ENCODE data around the gene AMBN.

AMBN gene

DNA sequence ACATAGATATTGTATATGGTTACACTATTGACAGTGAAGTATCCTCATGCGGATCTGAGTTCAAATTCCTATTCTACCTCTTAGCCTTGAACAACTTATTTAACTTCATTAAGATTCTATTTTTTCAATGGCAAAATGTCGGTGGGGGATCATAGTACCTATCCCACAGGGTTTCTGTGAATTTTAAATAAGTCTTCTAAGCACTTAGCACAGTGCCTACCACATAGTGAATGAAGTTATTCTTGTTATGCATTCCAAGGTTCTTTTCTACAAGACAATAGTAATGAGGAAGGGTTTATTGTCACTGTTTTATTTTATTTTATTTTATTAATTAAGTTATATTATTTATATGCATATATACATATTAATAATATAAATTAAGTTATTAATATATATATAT is 27.7 kb downstream of the AMBN start:
- H3K4me3 ChIP-seq (replicated peaks; ENCODE audit: low read depth, low read length): no peak overlapping the region
- TF ChIP-seq CTCF (IDR thresholded peaks at IDR 0.05; ENCODE audit: low read length, missing control alignments): no peak

GRCh38 chr4:70623323-70623722 is 31.3 kb downstream of the AMBN start:
- no peak overlapping the region for H3K4me3 ChIP-seq (replicated peaks; ENCODE audit: low read depth, low read length)
- no peak for TF ChIP-seq CTCF (IDR thresholded peaks at IDR 0.05; ENCODE audit: low read length, missing control alignments)
- DNase-seq (ENCODE audit: low read depth): no peak

More for the DNA sequence above, 27.7 kb downstream of the AMBN start:
- DNase-seq (ENCODE audit: low read depth): no peak

- TF ChIP-seq CTCF (IDR thresholded peaks at IDR 0.05; ENCODE audit: low read length, missing control alignments): no peak
- no peak overlapping the region for H3K4me3 ChIP-seq (replicated peaks; ENCODE audit: low read depth, low read length)
- DNase-seq (ENCODE audit: low read depth): no peak
Measured at GRCh38 chr4:70624226-70624793, 32.3 kb downstream of the AMBN start.

GRCh38 chr4:70627620-70628019 is 35.6 kb downstream of the AMBN start:
- no peak for DNase-seq (ENCODE audit: low read depth)
- H3K4me3 ChIP-seq (replicated peaks; ENCODE audit: low read depth, low read length): no peak overlapping the region
- TF ChIP-seq CTCF (IDR thresholded peaks at IDR 0.05; ENCODE audit: low read length, missing control alignments): no peak

- no peak for TF ChIP-seq CTCF (IDR thresholded peaks at IDR 0.05; ENCODE audit: low read length, missing control alignments)
- DNase-seq (ENCODE audit: low read depth): no peak
- H3K4me3 ChIP-seq (replicated peaks; ENCODE audit: low read depth, low read length): no peak within 1 kb of the TSS
Measured at GRCh38 chr4:70628444-70628843, 36.4 kb downstream of the AMBN start, which contains the start of gene ENAM. TSS of gene ENAM (plus strand) at chr4:70628744. CDS start at chr4:70629501, 757 bp downstream.

DNA sequence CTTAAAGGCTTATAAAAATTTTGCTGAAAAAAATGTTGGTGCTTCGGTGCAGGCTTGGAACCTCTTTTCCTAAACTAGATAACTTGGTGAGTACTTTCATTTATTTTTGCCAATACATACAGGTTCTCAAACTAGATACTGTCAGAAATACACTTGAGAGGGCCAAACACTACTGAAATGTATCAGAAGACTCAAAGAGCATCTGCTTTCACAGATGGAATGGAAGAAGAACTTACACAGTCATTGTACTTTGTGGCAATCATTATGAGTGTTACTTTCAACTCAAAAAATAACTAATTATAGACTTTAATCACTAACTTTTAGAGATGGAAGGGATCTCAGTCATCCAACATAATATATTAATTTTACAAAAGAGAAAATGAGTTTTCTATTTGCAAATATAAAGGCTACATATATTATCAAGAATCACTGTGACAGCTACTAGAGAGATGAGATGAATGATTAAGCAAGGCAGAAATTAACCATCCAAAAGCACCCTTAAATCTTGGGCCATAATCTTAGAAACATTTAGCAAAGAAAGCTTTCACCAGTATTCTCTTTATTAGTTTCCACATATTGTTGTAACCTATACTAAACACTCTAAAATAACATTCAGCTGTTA is 37.5 kb downstream of the AMBN start:
- H3K4me3 ChIP-seq (replicated peaks; ENCODE audit: low read depth, low read length): no peak overlapping the region
- TF ChIP-seq CTCF (IDR thresholded peaks at IDR 0.05; ENCODE audit: low read length, missing control alignments): no peak
- DNase-seq (ENCODE audit: low read depth): no peak

DNA sequence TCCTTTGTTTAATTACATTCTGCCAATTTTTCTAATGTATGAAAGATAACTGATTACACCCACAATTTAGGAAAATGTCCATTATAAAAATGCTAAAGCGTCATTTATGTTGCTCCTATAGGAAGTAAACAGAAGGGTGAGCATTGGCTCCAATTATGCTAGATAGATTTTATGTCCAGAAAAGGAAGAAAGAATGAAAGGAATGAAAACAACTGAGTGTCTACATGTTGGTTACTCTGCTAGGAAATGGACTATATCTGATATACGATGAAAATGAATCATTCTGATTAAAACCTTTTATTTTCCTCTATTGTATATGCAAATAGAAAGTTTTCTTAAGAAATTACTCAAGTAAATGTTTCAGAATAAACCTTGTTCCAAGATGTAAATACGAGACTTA is 38.1 kb downstream of the AMBN start:
- no peak for TF ChIP-seq CTCF (IDR thresholded peaks at IDR 0.05; ENCODE audit: low read length, missing control alignments)
- no peak for DNase-seq (ENCODE audit: low read depth)
- H3K4me3 ChIP-seq (replicated peaks; ENCODE audit: low read depth, low read length): no peak overlapping the region

Measured in fibroblast of pulmonary artery (primary cell).